Hippocampal formation (tissue), 2 donors: ENCODE measurements around the gene NUTF2.
A peak's percentile ranks its signal among the peaks of the same experiment; 100 is the strongest.

Experiments used
- DNase-seq, 2 donors: peaks; one replicate each; lab custom pipeline; 2025; lab: John Stamatoyannopoulos, UW

NUTF2 gene

DNA sequence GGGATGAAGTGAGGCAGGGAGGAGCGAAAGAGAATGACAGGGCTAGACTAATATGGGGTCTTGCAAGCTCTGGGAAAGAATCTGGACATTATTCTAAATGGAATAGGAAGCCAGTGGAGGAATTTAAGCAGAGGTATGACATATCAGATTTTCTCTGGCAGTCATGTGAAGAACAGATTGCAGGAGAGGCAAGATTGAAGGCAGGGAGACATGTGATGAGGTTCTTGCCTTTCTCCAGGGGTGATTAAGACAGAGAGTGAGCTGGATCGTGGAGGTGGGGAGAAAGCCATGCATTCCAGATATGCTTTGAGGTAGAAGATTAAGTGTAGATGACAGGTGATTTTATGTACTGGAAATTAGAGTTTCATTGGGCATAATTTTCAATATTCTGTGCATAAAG, 8.9 kb upstream of the NUTF2 start:
- DNase-seq, result no peak

DNA sequence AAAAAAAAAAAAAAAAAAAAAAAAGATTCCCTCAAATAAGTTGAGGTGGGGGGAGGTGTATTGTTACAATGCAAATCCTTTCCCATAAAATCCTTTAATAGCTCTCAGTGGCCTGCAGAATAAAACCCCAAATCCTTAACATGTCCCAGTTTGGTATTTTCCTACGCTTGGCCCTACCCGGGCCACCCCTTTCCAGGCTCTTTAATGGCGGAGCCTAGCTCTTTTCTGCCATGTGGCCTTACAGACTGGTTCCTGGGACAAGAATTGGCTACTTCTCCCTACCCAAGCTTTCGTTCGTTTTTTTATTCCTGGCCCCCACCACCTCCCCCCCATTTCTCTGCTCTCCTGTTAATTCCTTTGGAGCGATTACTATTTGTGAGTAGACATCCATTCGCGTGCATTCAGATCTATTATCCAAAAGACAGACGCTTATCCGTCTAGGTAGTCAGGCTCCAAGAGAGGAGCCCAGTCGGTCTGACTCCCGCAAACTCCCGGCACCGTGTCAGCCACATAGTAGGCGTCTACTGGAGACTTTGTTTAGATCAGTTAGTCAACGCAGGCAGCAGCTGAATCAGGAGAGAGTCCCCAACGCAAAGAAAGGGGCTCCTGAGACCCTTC, 5.4 kb upstream of the NUTF2 start:
- no peak for DNase-seq

DNA sequence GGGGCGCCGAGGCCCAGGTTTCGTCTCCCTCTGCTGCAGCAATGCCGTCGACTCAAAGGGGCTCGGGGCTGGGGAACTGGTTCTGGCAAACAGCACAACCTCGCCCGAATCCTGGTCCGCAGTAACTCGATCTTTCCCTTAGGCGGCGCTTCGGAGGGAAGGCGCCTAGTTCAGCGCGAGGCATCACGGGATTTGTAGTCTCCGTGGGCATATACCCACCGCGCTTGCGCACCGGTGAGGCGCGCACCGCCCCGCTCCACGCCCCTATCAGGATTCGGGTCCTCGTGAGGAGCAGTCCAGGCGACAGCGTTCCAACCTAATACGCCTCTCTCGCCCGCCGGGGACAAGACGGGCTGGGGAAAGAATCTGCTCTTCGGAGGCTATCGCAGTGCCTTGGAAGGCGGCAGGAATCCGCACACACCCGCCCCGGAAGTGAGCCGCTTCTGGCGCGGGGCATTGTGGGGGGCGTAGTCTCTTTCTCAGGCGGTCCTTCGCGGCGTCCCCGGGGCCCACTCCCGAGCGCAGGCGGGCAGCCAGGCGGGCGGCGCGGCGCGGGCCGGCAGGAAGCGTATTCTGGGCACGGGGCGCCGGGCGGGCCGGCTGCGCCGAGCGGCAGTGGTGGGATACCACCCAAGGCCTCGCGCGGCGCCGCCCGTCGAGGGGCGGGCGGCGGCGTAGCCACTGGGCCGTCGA, 4.8 kb upstream of the NUTF2 start, which contains the start of gene THAP11:
THAP11 (plus strand) TSS at position 505 of the 693 bp plus-strand sequence. CDS start 235 bp downstream, outside the sequence.
- peak; percentile 92 to 94 for DNase-seq

DNA sequence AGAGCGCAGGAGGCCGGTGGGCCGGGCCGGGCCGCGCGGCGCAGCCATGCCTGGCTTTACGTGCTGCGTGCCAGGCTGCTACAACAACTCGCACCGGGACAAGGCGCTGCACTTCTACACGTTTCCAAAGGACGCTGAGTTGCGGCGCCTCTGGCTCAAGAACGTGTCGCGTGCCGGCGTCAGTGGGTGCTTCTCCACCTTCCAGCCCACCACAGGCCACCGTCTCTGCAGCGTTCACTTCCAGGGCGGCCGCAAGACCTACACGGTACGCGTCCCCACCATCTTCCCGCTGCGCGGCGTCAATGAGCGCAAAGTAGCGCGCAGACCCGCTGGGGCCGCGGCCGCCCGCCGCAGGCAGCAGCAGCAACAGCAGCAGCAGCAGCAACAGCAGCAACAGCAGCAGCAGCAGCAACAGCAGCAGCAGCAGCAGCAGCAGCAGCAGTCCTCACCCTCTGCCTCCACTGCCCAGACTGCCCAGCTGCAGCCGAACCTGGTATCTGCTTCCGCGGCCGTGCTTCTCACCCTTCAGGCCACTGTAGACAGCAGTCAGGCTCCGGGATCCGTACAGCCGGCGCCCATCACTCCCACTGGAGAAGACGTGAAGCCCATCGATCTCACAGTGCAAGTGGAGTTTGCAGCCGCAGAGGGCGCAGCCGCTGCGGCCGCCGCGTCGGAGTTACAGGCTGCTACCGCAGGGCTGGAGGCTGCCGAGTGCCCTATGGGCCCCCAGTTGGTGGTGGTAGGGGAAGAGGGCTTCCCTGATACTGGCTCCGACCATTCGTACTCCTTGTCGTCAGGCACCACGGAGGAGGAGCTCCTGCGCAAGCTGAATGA, 4.0 kb upstream of the NUTF2 start:
- peak; percentile 38 to 67 for DNase-seq

DNA sequence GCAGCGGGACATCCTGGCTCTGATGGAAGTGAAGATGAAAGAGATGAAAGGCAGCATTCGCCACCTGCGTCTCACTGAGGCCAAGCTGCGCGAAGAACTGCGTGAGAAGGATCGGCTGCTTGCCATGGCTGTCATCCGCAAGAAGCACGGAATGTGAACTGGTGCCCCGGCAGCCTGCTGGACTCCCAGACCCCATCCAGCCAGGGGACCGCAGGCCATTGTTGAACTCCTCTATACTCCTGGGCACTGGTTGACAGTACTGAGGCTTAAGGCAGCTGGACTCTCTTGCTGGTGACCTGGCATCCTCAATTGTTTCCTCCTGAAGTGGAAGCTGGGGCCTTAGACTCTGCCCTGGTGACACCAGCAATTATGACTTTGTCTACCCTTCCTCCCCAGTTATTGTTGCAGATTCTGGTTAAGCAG, 3.4 kb upstream of the NUTF2 start:
- no peak for DNase-seq

DNA sequence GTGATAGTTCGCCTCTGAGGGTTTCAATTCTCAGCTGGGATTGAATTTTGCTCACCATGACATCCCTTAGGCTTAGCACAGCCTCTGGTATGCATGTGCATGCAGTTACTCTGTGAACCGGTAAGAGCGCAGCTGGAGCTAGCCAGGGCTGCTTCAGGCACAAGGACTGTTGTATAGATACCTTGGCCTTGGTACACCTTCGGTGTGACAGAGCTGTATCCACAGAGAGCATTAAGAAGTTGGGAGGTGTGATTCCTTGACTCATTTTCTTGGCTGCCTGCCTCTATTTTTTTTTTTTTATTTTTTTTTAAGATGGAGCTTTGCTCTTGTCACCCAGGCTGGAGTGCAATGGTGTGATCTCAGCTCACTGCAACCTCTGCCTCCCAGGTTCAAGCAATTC, 2.2 kb upstream of the NUTF2 start:
- no peak for DNase-seq

DNA sequence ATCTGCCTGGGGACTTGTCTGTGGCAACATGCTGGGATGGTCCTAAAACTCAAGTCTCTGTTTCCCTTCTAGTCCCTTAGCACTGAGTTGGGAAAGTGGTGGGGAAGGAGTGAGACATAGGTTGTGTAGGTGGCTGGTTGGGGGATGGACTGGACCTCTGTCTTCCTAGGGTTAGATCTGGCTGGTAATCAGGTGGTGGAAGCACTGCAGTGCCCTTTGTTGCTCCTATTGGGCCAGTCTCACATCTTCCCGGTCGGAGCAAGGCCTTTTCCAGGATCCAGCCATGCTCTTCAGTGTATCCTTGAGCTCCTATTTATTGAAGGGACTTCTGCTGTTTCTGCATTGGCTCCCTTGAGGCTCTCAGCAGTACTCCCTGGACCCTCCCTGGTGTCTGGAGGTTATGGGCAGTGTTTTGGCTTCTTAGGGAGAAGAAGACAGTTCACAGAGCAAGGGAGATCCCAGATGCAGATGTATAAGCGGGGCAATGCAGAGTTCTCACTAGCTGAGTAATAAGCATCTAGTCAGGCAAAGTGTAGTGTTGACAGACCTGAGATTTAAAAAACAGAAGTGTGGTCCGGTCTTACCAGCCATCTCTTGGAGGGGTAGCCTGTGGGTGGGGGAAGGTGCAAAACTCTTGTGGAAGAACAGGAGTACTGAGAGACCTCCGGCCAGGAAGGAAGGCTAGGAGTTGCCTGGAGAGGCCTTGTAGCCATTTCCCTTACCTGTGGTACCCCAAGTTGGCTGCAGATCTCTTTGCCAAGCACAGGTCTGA, 1.3 kb upstream of the NUTF2 start:
- no peak for DNase-seq

DNA sequence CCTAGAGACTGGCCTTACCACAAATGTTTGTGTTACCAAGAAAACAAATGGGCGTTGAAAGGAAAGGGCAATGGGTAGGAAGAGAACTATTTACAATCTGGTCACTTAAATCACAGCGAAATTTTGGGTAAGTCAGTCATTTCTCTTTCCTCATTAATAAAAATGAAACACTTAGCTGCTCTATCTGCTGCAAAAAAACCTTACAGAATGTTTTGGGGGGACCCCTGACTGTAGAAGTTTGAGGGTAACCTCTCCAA, 742 bp upstream of the NUTF2 start:
- DNase-seq, result no peak

DNA sequence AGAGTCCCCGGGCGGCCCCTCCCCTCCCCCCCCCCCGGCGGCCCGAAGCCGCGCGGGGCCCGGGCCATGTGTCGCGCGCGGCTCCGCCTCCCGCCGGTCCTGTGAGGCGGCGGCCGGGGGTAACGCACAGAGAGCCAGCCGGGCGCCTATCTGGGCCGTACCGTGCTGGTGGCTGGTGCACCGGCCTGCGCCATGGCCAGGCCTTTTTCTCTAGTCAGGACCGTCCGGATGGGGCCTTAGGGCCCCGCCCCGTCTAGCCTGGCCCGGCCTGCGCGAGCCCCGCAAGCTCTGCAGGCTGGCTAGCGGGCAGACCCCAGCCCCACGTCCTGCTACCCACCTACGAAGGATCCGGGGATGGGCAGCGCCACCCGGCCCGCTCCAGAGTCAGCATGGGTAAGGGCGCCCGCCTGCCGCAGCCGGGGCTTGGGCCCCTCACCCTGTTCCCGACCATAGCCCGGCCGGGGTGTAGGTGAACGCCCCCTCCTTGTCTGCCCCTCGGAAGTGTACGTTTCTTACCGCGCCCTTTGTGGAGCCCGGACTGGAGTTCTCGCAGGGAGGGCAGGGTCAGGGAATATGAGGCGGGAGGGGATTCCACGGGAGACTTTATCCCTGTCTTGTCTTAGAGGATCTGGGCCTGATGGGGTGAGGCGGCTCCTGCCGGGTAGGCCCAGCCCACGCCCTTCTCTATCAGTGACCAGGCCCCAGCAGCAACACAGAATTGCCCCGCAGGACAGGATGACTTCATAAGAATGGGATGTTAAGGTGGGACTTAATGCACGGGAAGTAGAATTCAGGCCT, 530 bp downstream of the NUTF2 start, which contains the start of gene CENPT:
CENPT (minus strand) TSS at position 630 of the 798 bp plus-strand sequence. CDS start 13,834 bp downstream, outside the sequence.
- no peak for DNase-seq

DNA sequence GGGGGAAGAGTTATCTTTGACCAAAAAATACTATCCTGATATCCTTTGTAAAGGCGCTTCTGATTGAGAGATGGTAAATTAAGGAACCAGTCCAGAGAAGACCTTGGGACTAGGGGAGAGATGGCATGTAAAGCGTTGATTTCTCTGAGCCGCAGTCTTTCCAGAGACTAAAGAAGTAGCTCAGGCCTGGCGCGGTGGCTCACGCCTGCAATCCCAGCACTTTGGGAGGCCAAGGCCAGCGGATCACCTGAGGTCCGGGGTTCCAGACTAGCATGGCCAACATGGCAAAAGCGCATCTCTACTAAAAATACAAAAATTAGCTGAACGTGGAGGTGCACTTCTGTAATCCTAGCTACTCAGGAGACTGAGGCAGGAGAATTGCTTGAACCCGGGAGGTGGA, 1.4 kb downstream of the NUTF2 start:
- no peak for DNase-seq

DNA sequence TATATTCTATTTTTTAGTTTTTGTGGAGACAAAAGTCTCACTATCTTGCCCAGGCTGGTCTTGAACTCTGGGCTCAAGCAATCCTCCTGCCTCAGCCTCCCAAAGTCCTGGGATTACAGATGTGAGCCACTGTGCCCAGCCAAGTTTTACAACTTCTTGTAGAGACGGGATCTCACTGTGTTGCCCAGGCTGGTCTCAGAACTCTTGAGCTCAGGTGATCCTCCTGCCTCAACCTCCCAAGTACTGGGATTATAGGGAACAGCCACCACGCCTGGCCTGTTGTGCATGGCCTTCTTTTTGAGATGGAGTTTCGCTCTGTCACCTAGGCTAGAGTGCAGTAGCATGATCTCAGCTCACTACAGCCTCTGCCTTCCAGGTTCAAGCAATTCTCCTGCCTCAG, 6.9 kb downstream of the NUTF2 start:
- DNase-seq, result no peak

DNA sequence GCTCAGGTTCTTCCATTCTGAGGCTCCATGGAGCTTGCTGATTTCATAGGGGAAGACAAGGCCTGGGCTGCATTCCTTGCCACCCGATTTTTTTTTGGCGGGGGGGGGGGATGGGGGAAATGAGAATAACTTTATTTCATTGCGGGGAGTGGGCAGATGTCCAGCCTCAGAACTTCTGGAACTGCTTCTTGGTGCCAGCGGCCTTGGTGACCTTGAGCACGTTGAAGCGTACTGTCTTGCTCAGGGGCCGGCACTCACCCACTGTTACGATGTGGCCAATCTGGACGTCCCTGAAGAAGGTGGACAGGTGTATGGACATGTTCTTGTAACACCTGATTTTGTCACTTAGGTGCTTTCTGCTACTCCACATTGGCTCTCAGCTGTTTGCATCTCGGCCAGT, 9.1 kb downstream of the NUTF2 start:
- no peak for DNase-seq

DNA sequence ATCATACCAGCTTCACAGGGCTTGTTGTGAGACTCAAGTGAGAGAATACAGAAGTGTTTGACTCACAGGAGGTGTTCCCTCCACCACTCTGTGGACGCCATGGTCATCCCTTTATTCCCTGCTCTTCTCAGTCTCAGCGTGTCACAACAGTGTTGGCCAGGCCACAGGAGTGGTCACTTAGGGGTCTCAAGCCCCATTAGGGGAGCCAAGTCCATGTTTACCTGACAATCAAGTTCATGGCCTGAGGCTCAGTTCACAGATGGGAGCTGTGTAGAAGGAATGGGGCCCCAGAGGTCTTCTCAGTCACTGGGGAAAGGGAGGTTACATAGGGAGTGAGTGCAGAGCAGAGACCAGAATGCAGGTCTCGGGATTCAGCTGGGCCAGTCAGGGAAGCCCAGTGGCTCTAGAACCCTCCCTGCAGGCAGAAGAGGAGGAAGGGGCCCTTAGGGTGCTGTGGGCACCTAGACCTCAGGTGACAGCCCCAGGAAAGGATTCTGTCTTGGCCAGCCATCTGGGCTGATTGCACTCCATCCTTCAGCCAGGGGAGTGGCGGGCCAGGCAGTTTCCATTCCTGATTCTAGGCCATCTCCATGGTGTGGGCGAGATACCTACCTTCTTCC, 10.3 kb downstream of the NUTF2 start:
- no peak for DNase-seq

DNA sequence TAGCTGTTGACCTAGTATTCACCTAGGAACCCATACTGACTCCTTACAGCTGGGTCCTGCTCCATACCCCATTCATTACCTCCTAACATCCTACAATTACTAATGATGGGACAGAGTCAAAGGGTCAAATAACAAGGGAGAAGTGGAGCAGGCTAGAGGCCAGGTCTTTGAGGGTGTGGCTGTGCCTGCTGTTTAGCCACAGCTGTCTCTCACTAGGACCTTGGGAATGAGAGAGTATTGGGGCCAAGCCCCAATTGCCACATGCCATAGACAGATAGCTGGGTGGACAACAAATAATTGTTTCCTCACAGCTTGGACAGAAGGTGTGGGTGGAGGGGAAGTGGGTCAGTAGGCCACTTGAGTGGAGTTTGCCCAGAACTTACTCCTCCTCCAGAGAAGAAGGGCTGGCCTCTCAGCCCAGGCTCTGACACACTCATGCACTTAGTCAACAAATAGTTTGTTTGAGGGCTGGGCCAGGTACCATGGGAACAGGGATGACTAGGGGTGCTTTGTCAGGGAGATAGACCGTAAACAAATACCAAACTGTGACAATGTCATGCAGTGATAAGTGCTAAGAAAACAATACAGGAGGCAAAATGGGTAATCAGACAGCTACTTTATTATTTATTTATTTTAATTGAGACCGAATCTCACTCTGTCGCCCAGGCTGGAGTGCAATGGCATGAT, 11.0 kb downstream of the NUTF2 start:
- DNase-seq, result no peak

DNA sequence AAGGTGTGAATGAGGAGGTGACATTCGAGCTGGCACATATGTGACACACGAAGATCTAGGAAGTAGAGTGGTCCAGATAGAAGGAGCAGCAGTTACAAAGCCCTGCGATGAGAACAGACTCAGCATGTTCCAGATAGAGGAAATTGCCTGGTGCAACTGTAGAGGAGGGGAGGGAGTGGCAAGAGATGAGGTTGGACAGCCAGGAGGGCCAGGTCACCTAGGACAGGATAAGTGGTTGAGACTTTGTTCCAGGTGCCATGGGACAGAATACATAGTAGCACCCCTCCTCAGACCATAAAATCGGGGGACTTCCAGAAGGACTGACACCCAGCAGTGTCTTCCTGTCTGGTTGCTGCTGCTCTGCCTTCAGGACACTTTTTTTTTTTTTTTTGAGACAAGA, 11.8 kb downstream of the NUTF2 start:
- DNase-seq, result no peak

DNA sequence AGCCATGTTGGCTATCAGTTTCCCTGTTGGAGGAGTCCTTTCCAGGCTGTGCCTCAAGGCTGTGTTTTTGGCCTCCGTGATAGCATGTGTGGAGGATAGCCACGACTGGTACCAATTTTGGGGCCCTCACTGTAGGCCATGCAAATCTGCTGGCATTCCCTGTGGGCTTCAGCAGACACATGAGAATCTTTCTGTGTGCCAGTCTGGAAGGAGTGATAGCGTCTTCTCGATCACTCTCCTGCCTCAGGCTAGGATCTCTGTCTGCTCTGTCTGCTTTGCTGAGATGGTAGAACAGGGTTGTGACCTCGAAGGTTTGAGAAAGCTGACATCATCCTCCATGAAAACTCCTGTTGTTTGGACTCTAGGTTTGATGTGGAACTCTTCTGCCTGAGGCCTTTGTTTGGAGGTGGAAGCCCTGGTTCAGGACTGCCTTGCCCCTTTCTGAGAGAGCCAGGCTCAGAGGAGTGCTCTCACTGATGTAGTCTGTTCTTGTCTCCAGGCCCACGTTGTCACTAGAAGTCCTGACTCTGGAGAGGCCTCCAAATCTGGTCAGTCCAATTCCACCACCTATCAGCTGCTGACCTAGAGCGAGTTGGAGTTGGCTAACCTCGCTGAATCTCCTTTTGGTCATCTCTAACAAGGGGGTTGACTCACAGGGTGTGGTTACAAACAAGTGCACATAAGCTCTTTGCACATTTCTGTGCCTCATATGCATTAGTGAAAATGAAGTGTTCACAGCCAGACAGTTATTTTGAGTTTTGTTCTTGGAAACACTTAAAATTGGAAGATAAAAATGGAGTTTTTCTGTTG, 14.1 kb downstream of the NUTF2 start:
- no peak for DNase-seq

DNA sequence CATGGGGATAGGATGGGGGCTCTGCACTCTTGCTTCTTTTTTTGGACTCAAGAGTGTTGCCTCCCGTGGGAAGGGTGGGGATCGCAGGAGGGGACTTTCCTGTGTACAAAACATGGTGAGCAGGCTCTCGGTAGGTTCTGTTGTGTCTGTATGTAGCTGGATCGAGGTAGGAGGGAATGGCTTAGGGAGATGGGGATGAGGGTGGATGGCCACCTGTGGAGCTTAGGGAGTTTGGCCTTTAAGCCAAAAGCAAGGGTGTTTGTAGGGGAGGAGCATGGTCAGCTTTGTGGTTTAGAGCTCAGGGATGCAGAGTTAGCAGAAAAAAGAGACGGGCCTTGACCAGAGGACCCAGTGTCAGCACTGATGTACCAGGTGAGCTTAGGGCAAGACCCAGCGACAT, 15.1 kb downstream of the NUTF2 start:
- no peak for DNase-seq

DNA sequence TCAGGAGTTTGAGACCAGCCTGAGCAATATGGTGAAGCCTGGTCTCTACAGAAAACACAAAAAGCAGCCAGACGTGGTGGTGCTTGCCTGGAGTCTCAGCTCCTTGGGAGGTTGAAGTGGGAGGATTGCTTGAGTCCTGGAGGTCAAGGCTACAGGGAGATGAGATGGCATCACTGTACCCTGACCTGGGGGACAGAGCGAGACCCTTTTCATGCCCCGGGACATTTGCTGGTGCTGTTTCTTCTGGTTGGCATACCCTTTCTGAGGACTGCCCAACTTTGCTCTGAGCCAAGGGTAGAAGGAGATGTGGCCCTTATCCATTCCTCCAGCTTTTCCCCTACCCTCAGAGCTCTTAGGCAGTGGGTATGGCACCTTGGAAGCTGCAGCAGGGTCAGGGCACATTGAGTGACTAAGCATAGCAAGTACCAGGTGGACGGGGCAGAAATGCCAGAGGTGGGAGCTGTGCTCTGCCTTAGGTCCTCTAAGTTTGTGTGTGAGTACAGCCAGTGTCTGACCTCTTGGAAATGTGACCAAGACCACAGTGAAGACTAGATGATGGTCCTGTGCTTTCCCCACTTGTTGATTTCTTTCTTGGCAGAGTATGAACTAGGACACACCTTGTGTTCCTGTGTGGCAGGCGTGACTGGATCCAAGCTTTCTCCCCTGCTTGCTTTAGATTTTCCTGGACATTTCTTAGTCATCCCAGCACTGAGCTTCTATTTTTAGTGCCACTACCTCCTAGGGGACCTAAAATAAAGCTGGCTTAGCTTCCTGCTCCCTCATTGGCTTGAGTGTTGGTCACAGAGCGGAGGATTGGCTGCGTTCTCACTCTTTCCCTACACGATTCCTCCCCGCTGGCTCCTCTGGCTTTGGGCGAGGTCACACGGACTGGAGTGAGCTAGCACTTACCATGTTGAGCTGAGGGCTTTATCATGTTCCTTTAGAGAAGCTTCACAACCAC, 16.2 kb downstream of the NUTF2 start:
- no peak for DNase-seq
